SHP77 treated with DMSO at 0.1 percent for 48 hours (cell line): ENCODE results near the gene RGL4.
"Not testable (repeated sequence)": the region's sequence is repeated elsewhere in the genome, so short reads cannot be mapped to it uniquely, and the experiment has no call there.

Source experiments
- DNase-seq: peaks from one replicate; lab custom pipeline; 2025; lab: John Stamatoyannopoulos, UW

Gene RGL4, protein sequence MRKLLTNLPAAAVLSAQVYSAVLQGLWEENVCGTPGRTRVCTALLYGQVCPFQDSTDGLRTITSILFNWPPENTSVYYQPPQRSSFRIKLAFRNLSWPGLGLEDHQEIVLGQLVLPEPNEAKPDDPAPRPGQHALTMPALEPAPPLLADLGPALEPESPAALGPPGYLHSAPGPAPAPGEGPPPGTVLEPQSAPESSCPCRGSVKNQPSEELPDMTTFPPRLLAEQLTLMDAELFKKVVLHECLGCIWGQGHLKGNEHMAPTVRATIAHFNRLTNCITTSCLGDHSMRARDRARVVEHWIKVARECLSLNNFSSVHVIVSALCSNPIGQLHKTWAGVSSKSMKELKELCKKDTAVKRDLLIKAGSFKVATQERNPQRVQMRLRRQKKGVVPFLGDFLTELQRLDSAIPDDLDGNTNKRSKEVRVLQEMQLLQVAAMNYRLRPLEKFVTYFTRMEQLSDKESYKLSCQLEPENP

DNA sequence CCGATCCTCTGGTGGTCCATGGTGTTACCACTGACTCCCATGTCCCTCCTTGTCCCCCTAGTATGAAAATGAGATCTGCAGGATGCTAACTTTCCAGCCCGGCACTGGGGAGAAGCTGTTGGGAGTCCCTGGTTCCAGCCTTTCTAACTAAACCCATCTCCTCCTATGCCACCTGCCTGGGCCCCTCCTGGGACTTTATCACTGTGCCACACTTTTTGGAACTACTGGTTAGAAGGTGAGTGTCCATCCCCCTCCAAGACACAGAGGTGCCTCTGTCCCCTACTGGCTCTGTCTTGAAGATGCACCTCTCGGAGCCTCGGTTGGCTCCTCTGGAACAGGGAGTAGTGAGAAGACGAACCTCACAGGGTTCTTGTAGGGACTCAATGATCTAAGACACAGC lies at the start of gene RGL4:
Gene RGL4 (plus strand): TSS at position 301 of the 400 bp plus-strand sequence. CDS start 1,018 bp downstream, outside the sequence.
- no peak for DNase-seq

DNA sequence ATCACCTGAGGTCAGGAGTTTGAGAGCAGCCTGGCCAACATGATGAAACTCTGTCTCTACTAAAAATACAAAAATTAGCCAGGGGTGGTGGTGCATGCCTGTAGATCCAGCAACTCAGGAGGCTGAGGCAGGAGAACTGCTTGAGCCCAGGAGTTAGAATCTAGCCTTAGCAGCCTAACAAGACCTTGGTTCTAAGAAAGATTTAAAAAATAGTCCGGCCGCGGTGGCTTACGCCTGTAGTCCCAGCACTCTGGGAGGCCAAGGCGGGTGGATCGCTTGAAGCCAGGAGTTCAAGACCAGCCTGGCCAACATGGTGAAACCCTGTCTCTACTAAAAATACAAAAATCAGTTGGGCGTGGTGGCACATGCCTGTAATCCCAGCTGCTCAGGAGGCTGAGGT lies 44.3 kb upstream of the RGL4 start:
- not testable (repeated sequence) for DNase-seq

DNA sequence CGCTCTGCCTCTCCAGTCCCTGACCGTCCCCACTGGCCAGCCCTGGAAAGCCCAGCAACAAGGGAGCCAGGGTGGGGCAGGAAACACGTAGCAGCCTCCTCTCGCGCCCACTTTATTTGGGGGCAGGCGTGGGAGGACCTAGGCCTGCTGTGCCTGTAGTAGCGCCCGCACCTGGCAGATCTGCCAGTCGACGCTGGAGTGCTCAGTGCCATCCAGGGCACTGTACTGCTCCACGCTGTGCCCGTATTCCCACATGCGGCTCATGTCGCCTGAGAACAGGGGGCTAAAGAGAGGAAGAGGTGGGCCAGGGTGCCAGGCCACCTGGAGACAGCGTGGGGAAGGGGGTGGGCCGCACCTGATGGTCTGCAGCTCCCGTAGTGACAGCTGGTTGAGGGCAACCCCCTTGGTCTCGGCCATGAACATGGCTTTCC lies 41.7 kb upstream of the RGL4 start:
- DNase-seq: no peak

DNA sequence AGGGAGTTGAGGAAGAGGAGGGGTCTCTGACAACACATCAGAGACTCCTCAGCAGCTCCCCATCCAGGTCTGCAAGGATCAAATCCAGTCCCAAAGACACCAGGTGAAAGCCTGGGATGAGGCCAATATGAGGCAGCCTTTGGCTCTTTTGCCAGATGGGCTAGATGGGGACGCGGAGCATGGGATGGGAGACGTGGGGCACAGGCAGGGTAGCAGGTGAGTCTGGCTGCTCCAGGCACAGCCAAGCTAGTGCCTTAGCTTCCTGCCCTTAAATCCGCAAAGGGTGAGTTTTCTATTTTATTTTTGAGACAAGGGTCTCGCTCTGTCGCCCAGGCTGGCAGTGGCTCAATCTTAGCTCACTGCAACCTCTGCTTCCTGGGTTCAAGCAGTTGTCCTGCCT lies 39.1 kb upstream of the RGL4 start:
- DNase-seq: no peak

DNA sequence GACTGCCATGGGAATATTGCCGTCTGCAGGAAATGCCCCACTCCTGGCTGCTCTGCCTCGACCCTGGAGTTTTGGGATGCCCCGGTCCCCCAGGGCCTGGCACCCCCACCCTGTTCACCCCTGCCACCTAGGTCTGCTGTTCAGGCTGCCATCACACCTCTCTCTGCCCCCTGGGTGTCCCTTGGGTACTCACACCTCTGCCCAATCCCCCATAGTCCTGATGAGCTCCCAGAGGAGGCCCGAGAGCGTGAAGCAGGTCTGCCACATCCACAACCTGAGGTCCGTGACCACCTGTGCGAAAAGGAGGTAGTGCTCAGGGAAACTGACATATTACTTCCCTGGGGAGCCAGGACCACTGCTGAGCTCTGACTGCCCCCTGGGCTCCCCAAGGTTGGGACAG lies 38.5 kb upstream of the RGL4 start:
- DNase-seq: no peak

DNA sequence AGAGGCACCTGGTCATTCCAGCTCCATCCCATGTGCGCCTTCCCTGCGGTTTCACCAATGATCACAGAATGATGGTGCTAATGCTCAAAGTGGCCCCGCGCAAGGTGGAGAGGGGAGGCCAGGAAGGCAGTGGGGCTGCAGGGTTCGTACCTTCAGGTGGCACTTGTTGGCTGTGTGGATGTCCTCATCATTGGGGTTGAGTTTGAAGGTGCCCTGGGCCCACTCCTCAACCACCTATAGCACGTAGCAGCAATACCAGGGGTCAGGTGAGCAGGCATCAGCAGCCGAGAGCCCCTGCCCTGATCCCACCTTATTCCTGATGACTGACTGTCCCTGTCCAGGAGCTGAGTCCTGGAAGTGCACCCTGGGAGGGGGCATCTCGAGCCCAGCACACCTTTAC lies 38.1 kb upstream of the RGL4 start:
- DNase-seq: no peak

DNA sequence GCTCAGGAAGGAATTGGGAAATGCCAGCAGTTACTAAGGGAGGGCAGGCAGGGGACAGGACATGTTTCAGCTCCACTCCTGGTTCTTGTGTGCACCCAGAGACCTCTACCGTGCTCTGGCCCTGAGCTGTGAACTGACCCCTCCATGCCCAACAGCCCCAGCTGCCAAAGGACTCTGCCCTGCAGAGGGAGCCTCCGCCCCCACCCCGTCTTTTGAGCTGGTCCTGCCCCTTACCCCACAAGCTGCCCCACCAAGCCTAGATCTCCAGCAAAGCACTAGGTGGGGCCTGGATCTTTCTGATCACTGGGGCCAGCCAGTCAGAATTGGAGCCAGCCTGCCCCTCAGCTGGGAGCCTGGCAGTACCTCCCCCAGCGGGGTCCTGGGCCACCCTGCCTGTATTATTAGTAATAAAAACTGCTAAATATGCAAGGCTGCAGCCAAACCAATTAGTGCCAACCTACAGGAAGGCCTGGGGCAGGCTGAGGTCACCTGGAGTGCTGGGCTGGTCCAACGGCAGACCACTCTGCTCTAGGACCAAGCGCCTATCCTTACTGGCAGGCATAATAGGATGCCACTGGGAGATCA lies 34.8 kb upstream of the RGL4 start:
- no peak for DNase-seq

DNA sequence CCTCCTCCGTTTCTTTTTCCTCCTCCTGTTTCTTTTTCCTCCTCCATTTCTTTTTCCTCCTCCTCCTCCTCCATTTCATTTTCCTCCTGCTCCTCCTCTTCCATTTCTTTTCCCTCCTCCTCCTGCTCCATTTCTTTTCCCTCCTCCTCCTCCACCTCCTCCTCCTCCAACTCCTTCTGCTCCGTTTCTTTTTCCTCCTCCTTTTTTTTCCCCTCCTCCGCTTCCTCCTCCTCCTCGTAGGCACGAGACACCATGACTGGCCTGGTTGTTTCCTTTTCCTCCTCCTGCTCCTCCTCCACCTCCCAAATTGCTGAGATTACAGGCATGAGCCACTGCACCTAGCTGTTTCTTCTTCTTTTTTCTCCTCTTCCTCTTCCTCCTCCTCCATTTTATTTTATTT lies 33.1 kb upstream of the RGL4 start:
- DNase-seq: no peak

DNA sequence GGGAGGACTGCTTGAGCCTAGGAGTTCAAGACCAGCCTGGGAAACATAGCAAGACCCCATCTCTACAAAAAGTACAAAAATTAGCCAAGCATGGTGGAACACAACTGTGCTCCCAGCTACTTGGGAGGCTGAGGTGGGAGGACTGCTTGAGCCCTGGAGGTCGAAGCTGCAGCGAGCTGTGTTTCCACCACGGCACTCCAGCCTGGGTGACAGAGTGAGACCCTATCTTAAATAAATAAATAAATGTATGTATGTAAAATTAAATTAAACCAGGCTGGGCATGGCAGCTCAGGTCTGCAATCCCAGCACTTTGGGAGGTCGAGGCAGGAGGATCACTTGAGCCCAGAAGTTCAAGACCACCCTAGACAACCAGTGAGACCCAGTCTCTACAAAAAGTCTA lies 30.4 kb upstream of the RGL4 start:
- DNase-seq: not testable (repeated sequence)

DNA sequence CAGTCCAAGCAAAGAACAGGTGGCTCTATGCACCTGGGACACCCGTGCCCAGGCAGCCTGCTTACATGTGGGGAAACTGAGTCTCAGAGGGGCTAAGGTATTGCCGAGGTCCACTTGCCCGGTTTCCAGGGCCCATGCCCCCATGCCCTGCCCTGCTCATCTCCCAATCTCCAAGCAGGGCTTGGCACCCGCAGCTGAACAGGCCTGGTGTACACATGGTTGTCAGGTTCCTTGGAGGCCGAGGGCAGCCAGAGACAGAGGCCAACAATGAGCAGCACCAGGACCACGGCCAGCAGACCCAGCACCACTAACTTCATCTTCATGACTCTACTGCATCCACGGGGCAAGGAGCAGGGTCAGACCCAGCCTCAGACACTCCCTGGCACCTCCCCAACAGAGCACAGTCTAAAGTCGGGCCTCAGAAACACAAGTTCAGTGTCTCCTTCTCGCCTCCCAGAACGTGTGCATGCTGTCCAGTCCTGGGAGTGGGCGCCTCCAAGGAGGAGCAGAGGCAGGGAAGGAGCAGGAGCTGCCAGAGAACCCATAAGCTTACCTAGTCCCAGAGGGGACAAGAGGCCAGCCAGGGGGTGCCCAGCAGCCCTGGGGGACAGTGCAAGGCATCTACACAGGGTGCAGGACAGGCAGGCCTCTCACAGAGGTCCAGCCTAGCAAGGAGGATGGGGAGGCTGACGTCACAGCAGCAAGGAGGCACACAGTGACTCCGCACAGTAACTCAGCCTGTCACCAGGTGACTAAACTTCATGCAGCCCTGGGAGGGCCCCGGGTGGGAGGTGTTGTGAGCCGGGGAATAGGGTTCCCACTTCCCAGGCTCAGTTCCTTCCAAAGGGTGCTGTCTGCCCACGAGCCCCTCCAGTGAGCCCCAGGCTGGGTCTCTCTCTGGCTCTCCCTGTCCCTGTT lies 20.2 kb upstream of the RGL4 start:
- no peak for DNase-seq

DNA sequence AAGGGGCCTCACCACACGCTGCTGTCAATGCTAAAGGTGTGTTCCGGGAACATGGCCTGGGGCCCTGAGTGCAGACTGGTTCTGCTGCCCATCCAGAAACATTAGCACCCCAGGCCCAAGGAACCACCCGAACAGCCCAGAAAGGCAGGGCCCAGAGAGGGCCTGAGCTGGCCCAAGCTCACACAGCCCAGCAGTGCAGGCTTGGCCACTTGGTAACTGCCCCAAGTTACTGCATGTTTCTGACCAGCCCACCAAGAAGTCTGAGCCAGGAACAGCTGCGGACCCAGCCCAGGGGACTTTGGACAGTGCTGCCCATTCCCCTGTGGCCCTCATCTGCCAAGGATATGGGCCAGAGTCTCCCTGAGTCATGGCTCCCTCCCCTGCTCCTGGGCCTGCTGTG lies 19.4 kb upstream of the RGL4 start:
- not testable (repeated sequence) for DNase-seq

DNA sequence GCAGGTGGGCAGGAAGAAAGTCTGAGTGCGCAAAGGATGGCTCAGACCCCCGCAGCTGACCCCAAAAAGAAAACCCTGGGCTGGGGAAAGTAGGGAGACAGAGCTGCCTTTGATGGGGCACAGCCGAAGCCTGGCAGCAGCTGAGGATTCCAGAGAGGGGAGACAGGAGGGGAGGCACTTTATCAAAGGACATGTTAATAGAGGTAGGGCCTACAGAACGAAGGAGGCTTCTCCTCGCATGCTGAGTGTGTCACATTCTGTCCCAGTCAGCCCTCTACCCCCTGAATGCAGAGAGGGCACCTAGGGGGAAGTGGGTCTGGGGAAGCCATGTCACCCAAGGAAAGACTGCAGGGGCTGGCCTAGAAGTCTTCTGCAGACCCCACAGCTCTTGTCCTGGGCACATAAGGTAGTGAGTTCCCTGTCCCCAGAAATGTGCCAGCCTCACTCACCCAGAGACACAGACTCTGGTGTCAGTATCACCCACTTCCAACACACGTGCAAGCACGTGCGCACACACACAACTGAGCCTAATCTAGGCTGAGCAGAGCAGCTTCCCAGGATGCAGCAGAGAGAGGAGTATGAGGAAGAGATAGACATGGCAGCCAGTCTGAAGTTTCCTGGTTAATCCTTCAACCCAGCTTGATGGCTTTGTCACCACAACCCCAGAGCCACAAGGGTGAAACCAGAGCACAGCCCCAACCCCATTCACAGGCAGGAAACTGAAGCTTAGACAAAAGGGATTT lies 18.3 kb upstream of the RGL4 start:
- DNase-seq: not testable (repeated sequence)

DNA sequence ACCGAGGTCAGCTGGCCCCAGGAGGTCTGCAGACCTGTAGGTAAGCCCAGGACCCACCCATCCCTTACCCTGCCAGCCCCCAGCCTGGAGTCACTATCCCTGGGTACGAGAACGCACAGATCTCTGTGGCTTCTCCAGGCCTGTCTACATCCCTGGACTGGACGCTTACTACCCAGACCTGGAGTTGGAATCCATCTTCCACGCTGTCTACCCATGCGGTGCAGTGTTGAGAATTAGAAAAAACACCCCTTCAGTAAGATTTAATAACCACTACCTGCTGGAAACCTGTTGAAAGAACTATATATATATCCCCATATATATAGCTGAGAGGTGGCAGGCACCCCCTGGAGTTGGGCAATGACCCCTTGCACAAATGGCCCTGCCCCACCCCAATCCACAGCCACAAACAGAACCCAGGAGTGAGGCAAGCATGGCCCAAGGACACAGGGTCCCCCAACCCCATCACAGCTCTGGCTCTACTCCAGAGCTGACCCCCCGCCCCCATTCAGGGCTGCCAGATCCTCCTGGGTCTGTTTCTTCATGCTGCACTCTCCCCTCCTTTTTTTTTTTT lies 17.7 kb upstream of the RGL4 start:
- no peak for DNase-seq

DNA sequence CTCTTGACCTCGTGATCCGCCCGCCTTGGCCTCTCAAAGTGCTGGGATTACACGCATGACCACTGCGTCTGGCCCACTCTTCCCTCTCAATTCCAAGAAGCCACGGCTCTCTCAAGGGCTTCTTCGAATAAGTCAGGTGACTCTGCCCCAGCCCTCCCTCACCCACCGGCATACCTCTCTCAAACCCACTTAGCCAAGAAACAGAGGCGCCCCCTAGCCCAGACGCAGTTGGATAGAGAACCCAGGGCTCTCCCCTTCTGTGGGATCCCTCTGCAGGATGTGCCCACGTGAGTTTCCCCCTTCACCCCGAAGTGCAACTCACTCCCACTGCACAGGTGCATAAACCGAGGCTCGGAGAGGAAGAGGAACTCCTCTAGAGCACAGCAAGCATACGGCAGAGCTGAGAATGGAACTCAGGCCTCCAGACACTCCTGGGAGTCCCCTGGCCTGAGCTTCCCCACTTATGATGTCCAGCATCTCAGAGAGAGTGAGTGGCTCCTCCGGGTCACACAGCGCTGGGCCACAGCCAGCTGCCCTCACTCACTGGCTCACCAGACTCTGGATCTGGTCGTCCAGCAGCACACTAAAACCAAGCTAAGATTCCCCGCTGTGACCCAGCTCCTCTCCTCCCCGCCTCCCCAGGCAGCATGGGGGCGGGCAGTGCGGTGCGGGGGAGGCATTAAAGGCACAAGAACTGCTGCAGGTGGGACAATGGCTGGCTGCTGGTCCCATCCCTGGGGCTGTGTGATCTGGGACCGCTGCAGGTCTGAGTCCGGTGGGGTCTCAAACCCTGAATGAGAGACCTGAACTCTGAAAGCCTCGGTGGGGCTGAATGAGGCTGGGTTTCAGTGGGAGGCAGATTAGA lies 16.8 kb upstream of the RGL4 start:
- DNase-seq: no peak

DNA sequence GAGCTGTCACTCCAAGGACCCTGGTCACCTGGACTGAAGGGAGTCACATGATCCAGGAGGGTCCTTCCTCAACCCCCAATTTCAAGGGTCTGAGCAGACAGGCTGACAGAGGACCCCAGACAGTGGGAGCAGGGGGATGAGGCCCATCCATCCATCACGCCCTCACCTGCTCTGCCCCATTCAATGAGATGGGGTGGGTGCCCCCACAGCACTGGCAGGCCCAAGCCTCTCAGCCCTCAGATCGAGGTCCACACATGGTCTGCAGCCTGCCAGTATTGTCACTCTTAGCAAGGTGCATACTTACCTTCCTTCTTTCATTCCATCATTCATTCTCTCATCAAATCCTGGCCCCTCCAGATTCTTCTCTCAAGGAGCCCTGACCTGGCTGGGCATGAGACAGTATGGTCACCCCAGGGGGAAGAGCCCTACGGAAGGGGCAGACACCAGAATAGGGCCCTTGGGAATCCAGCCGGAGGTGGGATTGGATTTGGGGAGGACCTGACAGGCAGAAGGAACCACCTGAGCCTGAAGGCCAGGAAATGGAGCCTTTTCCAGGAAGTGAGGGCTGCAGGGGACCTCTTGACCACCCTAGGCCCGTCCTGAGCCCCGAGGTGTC lies 15.8 kb upstream of the RGL4 start:
- not testable (repeated sequence) for DNase-seq

DNA sequence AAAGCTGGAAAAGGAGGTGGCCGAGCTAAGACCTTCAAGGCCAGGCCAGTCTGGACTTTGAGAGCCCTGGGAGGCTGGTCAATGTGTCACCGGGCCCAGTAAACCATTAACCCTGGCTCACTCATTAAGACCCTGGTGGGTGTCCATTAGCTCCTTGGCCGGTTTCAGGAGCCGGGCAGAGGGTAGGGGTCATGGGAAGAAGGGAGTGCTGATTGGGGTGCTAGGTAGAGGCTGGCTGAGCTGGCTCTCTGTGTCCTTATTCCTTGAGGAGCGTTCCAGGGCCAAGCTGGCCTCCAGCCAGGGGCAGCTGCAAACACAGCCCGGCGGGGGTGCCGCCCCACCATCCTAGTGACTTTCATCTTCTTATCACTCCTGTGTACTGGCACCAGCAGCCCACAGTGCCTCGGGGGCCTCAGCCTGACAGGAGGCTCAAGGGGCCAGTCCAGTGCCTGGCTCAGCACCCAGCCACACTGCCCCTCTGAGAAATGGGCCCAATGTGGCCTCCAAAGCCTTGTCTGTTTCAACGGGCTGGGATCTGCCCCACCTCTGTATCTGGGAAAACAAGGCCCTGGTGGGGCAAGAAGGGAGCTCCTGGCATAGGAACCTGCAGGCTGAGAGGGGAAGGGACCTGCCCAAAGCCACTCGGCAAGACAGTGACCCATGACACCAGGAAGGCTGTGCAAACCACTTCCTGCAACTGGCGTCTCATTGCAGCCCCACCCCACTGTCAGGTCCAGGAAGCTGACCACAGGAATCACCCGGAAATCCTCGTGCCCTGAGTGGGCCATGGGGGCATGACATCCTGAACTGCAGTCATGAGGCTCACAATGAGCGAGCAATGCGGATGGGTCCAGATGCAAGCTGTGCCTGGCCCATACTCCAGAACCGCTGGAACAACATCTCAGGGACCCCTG lies 15.1 kb upstream of the RGL4 start:
- DNase-seq: no peak

DNA sequence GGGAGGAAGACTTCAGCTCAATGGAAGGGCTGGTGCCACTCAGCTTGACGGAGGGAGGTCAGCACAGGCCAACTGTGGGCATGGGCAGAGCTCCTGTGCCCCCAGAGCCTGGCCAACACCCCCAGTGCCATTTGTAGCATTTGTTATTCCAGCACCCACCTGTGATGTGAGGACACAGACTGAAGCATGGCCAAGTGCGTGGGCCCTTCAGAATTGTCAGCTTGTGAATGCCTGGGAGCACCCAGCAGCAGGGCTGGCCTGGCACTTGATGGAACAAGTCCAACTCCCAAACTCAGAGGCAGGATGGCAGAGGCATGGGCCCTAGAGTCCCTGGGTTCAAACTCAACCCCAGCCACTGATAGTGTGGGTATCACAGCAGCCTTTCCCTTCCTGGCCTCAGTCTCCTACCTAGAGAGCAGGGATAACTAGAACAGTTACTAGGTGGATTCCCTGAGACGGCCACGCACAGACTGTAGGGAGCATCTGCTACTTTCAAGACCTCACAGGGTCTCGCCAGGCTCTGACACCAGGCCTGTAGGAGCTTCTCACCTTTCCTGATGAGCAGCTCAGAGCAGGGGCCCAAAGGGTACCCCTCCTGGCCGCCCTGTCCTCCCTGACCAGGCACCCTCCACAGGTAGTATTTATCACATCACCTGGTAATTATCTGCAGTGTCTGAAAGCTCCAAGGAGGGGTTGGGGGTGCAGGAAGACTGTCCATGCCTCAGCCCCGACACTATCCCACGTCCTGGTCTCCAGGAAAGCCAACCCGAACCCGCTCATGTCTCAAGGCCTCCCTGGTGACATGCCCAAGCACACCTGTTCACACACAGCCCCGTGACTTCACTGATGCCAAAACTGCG lies 13.7 kb upstream of the RGL4 start:
- not testable (repeated sequence) for DNase-seq

DNA sequence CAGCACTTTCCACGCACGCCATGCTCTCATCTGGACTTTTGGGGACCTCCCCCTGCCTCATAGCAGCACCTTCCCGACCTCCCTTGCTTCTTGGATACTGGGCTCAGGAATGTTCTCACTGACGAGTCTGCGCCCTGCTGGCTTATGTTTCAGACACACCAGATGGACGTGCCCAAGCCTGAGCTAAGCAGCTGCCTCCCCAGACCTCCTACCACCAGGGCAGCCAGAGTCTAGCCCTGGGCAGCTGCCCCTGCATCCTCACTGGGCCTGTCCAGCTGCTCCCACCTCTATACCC lies 13.2 kb upstream of the RGL4 start:
- no peak for DNase-seq
